ENCODE results near the gene PNPLA7. TPM values are rescaled to one million over a fixed set of nuclear protein-coding genes. Genes with fewer than 3 reads are reported as not detected.

PNPLA7 gene
- total RNA-seq, 1 donor from 2014 or later, result 13.5 TPM

DNA sequence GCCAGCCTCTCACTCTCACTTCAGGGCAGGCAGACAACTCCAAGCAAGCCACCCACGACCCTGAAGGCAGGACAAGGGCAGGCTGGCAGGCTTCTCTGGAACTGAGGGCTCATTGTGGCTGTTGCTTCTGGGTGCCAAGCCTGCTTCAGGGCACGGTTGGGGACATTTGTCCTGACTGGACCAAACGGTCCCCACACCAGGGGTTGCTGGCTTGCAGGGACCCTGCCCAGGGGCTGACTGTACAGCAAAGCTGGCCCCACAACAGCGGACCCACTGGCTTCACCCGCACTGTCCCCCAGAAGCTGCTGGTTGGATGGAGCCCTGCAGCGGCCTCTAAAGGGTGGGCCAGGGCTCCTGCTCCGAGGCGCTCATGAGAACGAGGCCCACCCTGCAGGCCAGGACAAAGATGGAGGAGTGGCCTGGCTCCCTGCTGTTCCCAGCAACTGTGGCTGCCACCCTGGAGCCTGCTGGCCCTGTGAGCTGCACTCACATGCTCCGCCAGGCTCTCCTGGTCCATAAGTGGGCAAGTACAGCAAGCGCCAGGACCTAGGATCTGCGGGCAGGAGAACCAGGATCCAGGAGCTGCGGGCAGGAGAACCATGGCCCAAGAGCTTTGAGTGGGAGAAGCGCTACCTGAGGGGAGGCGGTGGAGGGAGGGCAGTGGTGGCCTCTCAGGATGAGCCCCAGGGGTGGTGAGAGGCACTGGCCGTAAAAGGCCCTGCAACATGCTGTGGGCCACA lies 56.7 kb downstream of the PNPLA7 start:
- intact Hi-C loops (cut with DNase I), result no loop called here
- Histone ChIP-seq H3K4me3 (no peak overlapping the region), H3K36me3 (peaks cover 0 to 24% of the 10 kb centered on the region in 2 donors), H3K9me3 (no peaks in the 10 kb centered on the region), H3K27me3 (no peaks in the 10 kb centered on the region), H3K4me1 (no peaks in the 10 kb centered on the region), H3K27ac (no peak overlapping the region)
- TF ChIP-seq, protein P1, sequence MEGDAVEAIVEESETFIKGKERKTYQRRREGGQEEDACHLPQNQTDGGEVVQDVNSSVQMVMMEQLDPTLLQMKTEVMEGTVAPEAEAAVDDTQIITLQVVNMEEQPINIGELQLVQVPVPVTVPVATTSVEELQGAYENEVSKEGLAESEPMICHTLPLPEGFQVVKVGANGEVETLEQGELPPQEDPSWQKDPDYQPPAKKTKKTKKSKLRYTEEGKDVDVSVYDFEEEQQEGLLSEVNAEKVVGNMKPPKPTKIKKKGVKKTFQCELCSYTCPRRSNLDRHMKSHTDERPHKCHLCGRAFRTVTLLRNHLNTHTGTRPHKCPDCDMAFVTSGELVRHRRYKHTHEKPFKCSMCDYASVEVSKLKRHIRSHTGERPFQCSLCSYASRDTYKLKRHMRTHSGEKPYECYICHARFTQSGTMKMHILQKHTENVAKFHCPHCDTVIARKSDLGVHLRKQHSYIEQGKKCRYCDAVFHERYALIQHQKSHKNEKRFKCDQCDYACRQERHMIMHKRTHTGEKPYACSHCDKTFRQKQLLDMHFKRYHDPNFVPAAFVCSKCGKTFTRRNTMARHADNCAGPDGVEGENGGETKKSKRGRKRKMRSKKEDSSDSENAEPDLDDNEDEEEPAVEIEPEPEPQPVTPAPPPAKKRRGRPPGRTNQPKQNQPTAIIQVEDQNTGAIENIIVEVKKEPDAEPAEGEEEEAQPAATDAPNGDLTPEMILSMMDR (IDR thresholded peaks at IDR 0.05), result no peak
- no peak for DNase-seq (ENCODE audit: low spot score in 2 of 2)

DNA sequence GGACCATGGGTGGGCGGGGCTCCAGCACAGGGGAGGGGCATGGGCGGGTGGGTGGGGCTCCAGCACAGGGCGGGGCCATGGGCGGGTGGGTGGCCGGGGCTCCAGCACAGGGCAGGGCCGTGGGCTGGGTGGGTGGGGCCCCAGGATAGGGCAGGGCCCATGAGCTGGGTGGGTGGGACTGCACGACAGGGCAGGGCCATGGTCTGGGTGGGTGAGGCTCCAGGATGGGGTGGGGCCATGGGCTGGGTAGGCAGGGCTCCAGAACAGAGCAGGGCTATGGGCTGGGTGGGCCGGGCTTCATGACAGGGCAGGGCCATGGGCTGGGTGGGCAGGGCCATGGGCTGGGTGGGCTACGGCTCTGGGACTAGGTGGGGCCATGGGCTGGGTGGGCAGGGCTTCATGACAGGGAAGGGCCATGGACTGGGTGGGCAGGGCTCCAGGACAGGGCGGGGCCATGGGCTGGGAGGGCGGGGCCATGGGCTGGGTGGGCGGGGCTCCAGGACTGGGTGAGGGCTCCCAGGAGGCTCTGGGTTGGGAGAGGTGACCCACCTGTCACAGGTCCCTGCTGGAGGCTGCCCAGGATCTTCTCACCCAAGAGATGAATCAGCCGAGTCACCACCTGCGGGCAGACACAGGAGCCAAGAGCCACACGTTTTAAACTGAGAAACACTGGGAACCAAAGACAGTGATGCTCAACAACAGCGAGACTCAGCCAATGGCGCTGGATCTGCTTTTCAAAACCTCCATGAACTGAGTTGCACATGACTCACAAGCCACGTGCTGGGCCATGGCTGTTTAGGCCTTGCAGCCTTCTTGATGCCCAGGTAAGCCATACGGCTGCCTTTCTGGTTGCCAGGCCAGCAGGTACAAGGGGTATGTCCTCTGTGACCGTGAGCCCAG lies 57.5 kb downstream of the PNPLA7 start:
- DNase-seq (ENCODE audit: low spot score in 2 of 2), result no peak
- Histone ChIP-seq H3K9me3 (no peaks in the 10 kb centered on the region), H3K27ac (no peak overlapping the region), H3K4me3 (no peak overlapping the region), H3K4me1 (no peaks in the 10 kb centered on the region), H3K36me3 (peaks cover 0 to 17% of the 10 kb centered on the region in 2 donors), H3K27me3 (no peaks in the 10 kb centered on the region)
- intact Hi-C loops (cut with DNase I), result no loop called here
- TF ChIP-seq, protein P1 (IDR thresholded peaks at IDR 0.05), result no peak

DNA sequence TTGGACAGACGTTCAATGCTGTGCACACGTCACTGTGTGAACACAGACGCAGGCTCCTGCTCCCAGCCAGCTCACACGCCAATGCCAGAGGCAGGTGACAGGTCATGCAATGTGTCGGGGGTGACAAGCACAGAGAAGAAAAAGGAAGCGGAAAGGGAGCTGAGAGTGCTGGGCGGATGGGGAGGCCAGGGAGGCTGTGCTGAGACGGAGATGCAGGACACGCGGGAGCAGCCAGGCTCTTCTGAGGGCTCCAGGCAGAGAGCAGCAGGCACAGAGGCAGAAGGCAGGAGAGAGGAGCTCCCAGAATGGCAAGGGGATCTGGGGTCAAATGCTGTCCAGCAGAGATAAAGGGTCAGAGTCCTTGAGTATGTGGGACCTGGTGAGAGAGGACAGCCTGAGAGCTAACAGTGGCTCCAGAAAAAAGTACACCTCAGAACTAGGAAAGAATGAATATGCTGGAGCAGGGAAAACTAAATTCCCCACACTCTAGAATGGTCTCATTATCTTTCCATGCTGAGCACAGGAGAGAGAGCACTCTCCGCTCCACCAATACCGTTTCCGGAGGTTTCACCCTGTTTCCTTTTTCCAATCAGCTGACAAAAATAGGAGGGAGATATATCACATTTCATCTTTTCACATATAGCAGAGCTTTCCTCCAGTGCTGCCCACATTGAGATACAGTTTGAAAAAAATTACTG lies 58.3 kb downstream of the PNPLA7 start:
- intact Hi-C loops (cut with DNase I), result no loop called here
- no peaks in the 10 kb centered on the region for H3K9me3 ChIP-seq
- H3K27ac ChIP-seq, result no peak overlapping the region
- no peak for DNase-seq (ENCODE audit: low spot score in 2 of 2)
- no peaks in the 10 kb centered on the region for H3K27me3 ChIP-seq
- H3K36me3 ChIP-seq, result peaks cover 0 to 16% of the 10 kb centered on the region in 2 donors
- H3K4me1 ChIP-seq, result no peaks in the 10 kb centered on the region
- TF ChIP-seq, protein P1 (IDR thresholded peaks at IDR 0.05), result no peak
- H3K4me3 ChIP-seq, result no peak overlapping the region

DNA sequence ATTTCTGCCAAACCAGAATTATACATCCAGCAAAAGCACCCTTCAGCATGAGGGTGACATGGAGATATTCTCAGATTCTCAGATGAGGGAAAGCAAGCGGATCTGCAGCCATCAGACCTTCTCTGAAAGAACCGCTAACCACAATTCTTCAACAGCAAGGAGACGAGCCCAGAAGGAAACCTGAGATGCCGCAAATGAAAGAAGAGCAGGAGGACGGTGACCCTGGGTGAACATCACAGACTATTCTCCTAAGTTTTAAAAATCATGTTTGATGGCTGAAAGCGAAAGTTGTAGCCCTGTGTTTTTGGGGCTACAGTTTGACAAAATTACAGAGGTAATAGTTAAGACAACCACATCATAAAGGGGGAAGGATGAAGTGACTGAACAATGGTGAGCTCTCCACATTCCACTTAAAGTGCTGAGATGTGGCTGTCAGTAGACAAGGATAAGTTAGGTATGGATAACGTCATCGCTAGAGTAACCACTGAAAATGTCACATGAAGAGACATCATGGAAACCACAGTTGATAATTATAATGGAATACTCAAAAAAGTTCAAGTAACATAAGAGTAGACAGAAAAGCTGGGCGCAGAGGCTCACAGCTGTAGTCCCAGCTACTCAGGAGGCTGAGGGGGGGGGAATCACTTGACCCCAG lies 59.5 kb downstream of the PNPLA7 start:
- intact Hi-C loops (cut with DNase I), result no loop called here
- H3K4me1 ChIP-seq, result no peaks in the 10 kb centered on the region
- H3K27me3 ChIP-seq, result no peaks in the 10 kb centered on the region
- TF ChIP-seq, protein P1 (IDR thresholded peaks at IDR 0.05), result no peak
- no peak overlapping the region for H3K4me3 ChIP-seq
- H3K27ac ChIP-seq, result no peak overlapping the region
- DNase-seq (ENCODE audit: low spot score in 2 of 2), result no peak
- H3K36me3 ChIP-seq, result peaks cover 0 to 12% of the 10 kb centered on the region in 2 donors
- H3K9me3 ChIP-seq, result no peaks in the 10 kb centered on the region

DNA sequence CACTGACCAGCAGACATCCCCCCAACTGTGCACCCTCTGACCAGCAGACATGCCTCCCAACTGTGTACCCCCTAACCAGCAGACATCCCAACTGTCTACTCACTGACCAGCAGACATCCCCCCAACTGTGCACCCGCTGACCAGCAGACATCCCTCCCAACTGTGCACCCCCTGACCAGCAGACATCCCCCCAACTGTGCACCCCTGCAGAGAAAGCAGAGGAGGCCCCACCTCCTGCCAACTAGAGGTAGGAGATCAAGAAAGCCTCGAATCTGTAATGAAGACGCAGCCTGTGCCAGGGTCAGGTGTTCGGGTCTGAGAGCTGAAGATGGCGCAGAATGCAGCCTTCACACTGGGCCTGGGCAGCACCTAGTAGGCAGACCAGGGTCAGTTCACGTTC lies 61.3 kb downstream of the PNPLA7 start:
- Histone ChIP-seq H3K27me3 (no peaks in the 10 kb centered on the region), H3K4me3 (no peak overlapping the region), H3K4me1 (no peaks in the 10 kb centered on the region), H3K9me3 (no peaks in the 10 kb centered on the region), H3K27ac (no peak overlapping the region), H3K36me3 (peaks cover 0 to 12% of the 10 kb centered on the region in 2 donors)
- TF ChIP-seq, protein P1 (IDR thresholded peaks at IDR 0.05), result no peak
- DNase-seq (ENCODE audit: low spot score in 2 of 2), result no peak
- intact Hi-C loops (cut with DNase I), result no loop called here

All from ascending aorta (tissue), 2 donors.